Liver (tissue), 3 donors: ENCODE results near the gene PRSS27.

Experiments used
- ATF3 ChIP-seq: IDR thresholded peaks from 2 replicates; pipeline ENCODE4 v1.6.1; 2016; ENCODE audit warnings: antibody characterized with exemption
- CTCF ChIP-seq: fragments of 150-350 bp; IDR thresholded peaks from 2 replicates; pipeline ENCODE4 v1.5.1; 2017; ENCODE audit warnings: improper control_type of control experiment, low read depth, low read length; ENCODE audit not compliant: missing input control
- FOXA1 ChIP-seq: IDR thresholded peaks from 2 replicates; pipeline ENCODE4 v1.6.1; 2016; ENCODE audit warnings: antibody characterized with exemption
- MAX ChIP-seq: IDR thresholded peaks from 2 replicates; pipeline ENCODE4 v1.6.1; 2016; ENCODE audit warnings: antibody characterized with exemption
- NR2F2 ChIP-seq: IDR thresholded peaks from 2 replicates; pipeline ENCODE4 v1.6.1; 2016; ENCODE audit warnings: antibody characterized with exemption
- ZBTB33 ChIP-seq: IDR thresholded peaks from 2 replicates; pipeline ENCODE4 v1.6.1; 2016; ENCODE audit warnings: antibody characterized with exemption
- donor health status: healthy.
- donor health status: healthy.

GRCh38 chr16:2673066-2673999, 46.7 kb downstream of the PRSS27 start:
- TF ChIP-seq CTCF (no peak), FOXA1 (no peak), ZBTB33 (no peak), MAX (no peak), ATF3 (no peak), NR2F2 (no peak)
